ENCODE data around the gene SCN11A. TPM values are rescaled to one million over a fixed set of nuclear protein-coding genes. Genes with fewer than 3 reads are reported as not detected.

SCN11A gene
- total RNA-seq, 6 donors from 2014 or later, result 0.09 to 1.0 (median 0.10) TPM; not detected in 1

- Histone ChIP-seq H3K9me3 (no peaks in the 10 kb centered on the region), H3K4me3 (no peak overlapping the region), H3K27me3 (no peaks in the 10 kb centered on the region), H3K36me3 (no peaks in the 10 kb centered on the region), H3K27ac (no peak overlapping the region), H3K4me1 (no peaks in the 10 kb centered on the region)
- DNase-seq, result no peak
- ATAC-seq (ENCODE audit: low FRiP score in 2 of 2), result no peak
- TF ChIP-seq POLR2AphosphoS5 (IDR thresholded peaks at IDR 0.05), result no peak
- TF ChIP-seq EP300 (IDR thresholded peaks at IDR 0.05), result no peak
- no peak for TF ChIP-seq CTCF (IDR thresholded peaks at IDR 0.05)
- TF ChIP-seq POLR2A (IDR thresholded peaks at IDR 0.05), result no peak
These were observed 29.5 kb downstream of the SCN11A start for GRCh38 chr3:39022286-39022630.

DNA sequence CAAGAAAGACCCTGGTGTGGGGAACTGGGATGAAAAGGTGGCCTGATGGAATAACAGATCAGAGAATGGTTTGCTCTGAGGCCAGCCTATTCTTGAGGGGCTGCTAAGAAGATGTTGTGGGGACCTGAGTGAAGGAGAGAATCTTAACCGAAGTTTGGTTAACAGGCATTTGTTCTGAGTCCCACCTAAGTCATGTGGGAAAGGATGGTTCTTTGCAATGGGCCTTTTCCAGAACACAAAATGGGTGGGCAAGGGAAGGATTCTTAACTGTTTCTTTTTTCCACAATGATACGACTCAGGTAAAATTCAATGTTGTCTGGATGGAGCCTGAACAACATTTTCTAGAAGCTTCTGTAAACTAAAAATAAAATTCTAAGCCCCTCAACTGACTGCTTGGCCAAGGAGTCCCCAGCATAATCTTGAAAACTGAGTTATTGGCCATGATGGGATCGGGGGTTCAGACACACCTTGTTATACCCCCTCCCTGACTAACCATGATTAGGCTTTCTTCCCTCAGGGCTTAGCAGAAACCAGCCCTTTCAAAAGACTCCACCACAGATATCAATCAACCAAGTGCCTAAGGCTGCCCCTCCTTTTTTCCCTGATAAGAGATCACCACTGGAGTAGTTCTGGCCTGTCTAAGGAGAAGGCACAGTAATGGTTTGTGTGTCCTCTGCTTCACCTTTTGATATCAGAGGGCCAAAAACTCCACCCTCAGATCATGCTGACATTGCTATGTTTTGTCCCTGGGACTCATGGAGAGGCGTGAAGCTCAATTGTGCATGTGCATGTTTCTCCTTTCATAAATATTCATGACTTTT, 30.1 kb downstream of the SCN11A start:
- H3K4me1 ChIP-seq, result no peaks in the 10 kb centered on the region
- no peaks in the 10 kb centered on the region for H3K27me3 ChIP-seq
- no peaks in the 10 kb centered on the region for H3K9me3 ChIP-seq
- DNase-seq, result no peak
- H3K36me3 ChIP-seq, result no peaks in the 10 kb centered on the region
- ATAC-seq (ENCODE audit: low FRiP score in 2 of 2), result no peak
- no peak overlapping the region for H3K27ac ChIP-seq
- no peak for TF ChIP-seq POLR2A (IDR thresholded peaks at IDR 0.05)
- TF ChIP-seq EP300 (IDR thresholded peaks at IDR 0.05), result no peak
- TF ChIP-seq POLR2AphosphoS5 (IDR thresholded peaks at IDR 0.05), result no peak
- no peak for TF ChIP-seq CTCF (IDR thresholded peaks at IDR 0.05)
- WGBS, 2 donors, result 86 to 95% methylated on average over 4 of the region's 4 CpGs
- no peak overlapping the region for H3K4me3 ChIP-seq

DNA sequence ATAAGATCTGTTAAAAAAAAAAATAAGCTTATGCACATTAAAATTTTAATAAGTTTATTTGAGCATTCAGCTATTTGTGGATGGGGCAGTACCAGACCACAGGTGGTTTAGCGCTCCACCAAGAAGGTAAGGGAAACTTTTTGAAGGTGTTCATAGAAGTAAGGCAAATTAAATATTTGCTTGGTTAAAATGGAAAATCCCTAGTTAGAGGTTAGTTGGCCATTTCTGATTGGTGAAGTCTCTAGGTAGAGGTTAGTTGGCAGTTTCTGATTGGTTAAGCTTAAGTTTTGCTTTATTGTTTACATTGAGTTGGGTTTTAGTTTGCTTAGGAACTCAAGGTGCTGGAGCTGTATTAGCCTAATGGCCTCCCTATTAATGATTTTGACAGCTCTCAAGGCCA, 30.7 kb downstream of the SCN11A start:
- Histone ChIP-seq H3K27ac (no peak overlapping the region), H3K27me3 (no peaks in the 10 kb centered on the region), H3K36me3 (no peaks in the 10 kb centered on the region), H3K4me1 (no peaks in the 10 kb centered on the region), H3K9me3 (no peaks in the 10 kb centered on the region), H3K4me3 (no peak overlapping the region)
- WGBS, 2 donors, result 70 to 82% methylated on average over 1 of the region's 1 CpG
- ATAC-seq (ENCODE audit: low FRiP score in 2 of 2), result no peak
- TF ChIP-seq EP300 (IDR thresholded peaks at IDR 0.05) (no peak), CTCF (IDR thresholded peaks at IDR 0.05) (no peak), POLR2AphosphoS5 (IDR thresholded peaks at IDR 0.05) (no peak), POLR2A (IDR thresholded peaks at IDR 0.05) (no peak)
- DNase-seq, result no peak

DNA sequence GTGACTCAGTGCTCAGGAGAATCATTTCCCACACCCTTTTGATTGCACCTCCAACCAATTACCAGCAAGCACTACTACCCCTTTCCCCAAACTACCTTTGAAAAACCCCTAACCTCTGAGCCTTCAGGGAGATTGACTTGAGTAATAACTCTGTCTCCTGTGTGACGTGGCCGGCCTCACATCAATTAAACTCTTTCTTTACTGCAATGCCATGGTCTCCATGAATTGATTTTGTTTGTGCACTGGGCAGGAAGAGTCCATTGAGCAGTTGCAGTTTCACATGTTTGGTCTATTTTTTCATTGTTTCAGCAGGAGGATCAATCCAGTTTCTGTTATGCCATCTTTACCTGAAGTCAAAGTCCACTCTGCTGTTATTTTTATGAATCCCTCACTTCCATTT, 32.4 kb downstream of the SCN11A start:
- Histone ChIP-seq H3K9me3 (no peaks in the 10 kb centered on the region), H3K27me3 (no peaks in the 10 kb centered on the region), H3K36me3 (no peaks in the 10 kb centered on the region), H3K4me1 (no peaks in the 10 kb centered on the region), H3K27ac (no peak overlapping the region), H3K4me3 (no peak overlapping the region)
- no peak for DNase-seq
- WGBS, 2 donors, result 88 to 92% methylated on average over 2 of the region's 2 CpGs
- no peak for ATAC-seq (ENCODE audit: low FRiP score in 2 of 2)
- TF ChIP-seq POLR2A (IDR thresholded peaks at IDR 0.05) (no peak), CTCF (IDR thresholded peaks at IDR 0.05) (no peak), POLR2AphosphoS5 (IDR thresholded peaks at IDR 0.05) (no peak), EP300 (IDR thresholded peaks at IDR 0.05) (no peak)

- 85 to 86% methylated on average over 3 of the region's 3 CpGs for WGBS, 2 donors
- Histone ChIP-seq H3K36me3 (no peaks in the 10 kb centered on the region), H3K27me3 (no peaks in the 10 kb centered on the region), H3K9me3 (no peaks in the 10 kb centered on the region), H3K4me1 (no peaks in the 10 kb centered on the region), H3K27ac (no peak overlapping the region), H3K4me3 (no peak overlapping the region)
- ATAC-seq (ENCODE audit: low FRiP score in 2 of 2) (no peak), DNase-seq (no peak)
- TF ChIP-seq POLR2AphosphoS5 (IDR thresholded peaks at IDR 0.05), result no peak
These were observed 36.3 kb downstream of the SCN11A start for GRCh38 chr3:39015418-39015817.

Data from upper lobe of left lung (tissue), 6 donors.